ENCODE measurements around the gene CCDC194.
"Not testable (repeated sequence)": the region's sequence is repeated elsewhere in the genome, so short reads cannot be mapped to it uniquely, and the experiment has no call there.

Gene CCDC194

DNA sequence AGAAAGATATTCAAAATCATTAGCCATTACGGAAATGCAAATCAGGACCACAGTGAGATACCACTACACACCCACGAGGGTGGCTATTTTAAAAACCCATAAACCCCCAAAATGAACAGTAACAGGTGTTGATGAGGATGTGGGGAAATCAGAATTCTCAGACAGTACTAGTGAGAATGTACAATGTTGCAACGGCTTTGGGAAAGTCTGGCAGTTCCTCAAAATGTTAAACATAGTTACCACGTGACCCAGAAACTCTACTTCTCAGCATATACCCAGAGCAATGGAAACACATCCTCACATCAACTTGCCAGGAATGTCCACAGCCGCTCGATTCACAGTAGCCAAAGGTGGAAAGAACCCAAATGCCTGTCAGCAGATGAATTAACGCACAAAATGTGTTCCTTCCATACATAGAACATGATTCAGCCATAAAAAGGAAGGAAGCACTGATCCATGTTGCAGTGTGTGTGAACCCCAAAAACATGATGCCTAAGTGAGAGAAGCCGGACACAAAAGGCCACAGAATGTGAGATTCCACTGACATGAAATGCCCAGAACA, 23.9 kb downstream of the CCDC194 start:
- DNase-seq (ENCODE audit: low read depth): no peak

DNA sequence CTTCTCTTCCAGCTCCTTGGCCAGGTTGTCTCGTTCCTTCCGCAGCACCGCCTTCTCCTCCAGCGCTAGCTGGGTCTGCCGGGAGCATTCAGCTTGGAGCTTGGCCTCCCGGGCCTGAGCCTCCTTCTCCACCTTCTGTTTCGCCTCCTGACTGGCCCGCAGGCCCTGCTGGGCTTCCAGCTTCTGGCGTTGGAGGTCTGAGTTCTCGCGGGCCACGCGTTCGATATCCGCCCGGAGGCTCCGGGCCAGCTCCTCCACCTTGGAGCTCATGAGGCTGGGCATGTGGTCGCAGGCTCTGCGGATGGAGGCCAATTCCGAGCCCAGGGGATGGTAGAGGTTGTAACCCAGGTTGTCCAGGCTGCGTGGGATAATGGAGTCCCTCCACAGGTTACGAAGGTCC, 28.6 kb downstream of the CCDC194 start:
- DNase-seq (ENCODE audit: low read depth): no peak

DNA sequence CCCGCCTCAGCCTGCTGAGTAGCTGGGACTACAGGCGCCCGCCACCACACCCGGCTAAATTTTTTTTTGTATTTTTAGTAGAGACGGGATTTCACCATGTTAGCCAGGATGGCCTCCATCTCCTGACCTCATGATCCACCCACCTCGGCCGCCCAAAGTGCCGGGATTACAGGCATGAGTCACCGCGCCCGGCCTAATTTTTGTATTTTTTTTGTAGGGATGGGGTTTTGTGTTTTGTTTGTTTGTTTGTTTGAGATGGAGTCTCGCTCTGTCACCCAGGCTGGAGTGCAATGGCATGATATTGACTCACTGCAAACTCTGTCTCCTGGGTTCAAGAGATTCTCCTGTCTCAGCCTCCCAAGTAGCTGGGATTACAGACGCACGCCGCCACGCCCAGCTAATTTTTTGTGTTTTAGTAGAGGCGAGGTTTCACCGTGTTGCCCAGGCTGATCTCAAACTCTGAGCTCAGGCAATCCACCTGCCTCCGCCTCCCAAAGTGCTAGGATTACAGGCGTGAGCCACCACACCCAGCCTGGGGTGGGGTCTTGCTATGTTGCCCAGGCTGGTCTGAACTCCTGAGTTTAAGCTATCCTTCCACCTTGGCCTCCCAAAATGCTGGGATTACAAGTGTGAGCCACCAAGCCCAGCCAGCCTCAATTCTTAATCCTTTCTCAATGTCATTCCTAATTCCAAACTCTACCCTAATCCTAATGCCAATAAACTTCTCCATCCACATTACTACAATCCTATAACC, 30.0 kb downstream of the CCDC194 start:
- DNase-seq (ENCODE audit: low read depth): not testable (repeated sequence)

DNA sequence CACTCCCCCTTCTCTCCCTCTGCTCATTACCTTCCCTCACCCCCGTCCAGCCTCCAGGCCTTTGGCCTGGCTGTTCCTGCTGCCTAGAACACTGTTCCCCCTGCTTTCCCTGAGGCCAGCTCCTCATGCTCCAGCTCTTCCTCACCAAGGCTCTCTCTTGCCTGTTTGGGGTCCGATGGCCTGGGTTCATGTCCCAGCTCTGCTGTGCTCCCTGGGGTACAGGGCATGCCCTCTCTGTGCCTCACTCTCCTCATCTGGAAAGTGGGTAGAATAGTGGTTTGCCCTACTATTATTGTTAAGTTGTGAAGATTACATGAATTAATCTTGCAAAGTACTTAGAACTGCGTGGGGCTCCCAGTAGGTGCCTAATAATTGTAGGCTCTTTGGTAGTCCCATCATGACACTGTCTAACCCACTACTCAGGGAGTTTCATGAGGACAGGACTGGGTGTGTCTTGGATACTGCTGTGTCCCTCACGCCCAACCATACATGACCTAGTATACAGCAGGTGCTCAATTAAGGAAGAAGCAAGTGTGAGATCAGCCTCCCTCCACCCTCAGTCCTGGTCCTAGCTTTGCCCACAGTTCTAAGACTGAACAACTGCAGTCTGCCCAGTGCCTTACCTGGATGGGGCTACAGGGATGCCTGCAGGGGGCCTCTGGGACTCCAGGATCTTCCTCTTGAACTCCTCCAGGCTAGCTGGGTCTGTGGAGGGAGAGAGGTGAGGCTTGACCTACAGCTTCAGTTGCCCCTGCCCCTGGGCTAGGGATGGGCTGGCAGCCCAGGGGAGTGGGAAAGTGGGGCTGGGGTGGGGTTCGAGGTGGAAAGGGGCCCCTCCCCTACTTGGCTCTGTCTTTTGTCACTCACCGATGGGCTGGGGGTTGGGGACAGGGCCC, 33.8 kb downstream of the CCDC194 start:
- no peak for DNase-seq (ENCODE audit: low read depth)

DNA sequence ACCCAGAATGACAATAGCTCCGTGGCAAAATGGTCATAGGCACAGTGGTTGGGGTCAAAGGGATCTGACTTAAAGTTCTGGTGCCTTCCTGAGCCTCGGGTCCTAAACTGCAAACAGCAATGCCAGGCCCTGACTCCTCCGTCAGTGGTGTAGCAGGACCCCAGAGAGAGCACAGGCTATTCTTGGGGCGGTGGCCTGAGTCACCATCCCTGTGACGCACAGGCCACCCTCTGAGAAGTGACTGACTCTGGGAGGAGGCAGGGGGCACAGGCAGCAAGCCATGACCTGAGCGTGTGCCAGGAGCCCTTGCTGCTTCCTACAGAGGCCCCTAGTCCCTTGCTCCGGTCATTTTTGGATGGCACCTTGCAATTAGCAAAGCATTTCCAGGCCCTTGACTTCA, 35.6 kb downstream of the CCDC194 start:
- DNase-seq (ENCODE audit: low read depth): no peak

DNA sequence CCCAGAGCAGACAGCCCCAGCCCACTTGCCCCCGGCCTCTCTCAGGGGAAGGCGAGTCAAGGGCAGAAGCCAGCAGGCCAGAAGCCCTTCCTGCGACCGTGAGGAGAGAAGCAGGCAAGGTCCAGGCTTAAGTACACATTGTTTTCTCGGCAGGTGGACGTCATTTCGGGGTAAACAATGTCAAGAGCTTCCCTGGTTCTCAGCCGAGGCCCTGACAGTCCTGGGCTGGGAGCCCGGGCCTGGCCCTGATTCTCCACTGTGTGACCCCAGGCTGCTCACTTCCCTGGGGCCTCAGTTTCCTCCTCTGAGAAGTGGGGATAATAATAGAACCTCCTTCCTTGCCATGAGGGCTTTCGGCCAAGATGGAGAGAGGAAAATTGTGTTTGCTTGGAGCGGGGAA, 36.3 kb downstream of the CCDC194 start:
- DNase-seq (ENCODE audit: low read depth): no peak

DNA sequence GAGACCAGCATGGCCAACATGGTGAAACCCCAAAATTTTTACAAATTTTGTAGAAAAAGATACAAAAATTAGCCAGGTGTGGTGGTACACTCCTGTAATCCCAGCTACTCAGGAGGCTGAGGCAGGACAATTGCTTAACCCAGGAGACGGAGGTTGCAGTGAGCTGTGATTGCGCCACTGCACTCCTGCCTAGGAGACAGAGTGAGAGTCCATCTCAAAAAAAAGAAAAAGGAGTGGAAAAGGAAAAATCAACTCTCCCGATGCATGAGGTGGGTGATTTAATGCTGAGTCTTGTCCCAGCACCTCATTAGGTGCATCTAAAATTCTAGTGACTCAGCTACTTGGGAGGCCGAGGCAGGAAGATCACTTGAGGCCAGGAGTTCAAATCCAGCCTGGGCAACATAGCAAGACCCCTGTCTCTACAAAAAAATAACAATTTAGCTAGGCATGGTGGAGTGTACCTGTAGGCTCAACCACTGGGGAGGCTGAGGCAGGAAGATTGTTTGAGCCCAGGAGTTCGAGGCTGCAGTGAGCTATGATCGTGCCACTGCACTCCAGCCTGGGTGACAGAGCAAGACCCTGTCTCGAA, 36.8 kb downstream of the CCDC194 start:
- DNase-seq (ENCODE audit: low read depth): no peak

DNA sequence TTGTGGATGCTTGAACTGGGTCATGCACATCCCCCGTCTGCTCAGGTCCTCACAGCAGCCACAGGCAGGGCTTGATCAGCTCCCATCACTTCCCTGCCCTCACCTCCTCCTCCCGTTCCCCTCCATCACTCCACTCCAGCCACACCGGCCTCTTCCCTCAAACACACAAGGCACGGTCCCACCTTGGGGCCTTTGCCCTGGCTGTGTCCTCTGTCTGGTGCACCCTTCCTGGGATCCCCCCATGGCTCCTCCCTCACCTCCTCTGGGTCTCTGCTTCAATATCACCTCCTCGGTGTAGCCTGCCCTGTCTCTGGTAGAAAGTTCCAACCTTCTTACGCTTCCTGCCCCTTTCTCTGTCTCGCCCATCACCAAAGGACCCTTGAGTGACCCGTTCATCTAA, 40.6 kb downstream of the CCDC194 start:
- DNase-seq (ENCODE audit: low read depth): no peak

DNA sequence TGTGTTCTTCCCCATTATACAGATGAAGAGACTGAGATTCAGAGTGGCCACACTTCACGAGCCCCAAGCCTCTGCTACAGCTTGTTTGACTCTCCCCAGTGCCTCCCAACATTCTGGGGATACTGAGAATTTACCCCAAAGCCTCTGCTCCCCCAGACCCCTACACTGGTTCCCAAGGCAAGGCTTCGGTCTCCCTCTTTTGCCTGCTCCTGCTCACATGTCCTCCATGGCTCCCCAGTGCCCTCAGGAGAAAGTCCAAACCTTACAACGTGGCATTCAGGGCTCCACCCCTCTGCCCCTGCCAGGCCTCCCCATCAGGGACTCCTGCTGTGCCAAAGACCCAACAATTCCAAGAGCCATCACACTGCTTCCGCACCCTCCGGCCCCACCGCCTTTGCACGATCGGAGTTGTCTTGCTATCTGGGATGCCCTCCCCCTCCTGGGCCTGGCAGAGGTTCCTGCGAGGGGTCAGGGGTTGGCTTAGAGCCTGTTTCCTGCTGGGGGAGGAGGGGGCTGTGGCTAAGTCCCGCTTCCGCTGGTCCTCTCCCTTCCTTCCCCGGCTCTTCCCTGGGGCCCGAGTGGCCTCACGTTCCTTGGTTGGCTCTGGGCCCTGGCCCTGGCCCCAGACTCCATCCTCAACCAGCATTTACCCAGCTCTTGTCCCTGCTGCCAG, 41.3 kb downstream of the CCDC194 start:
- DNase-seq (ENCODE audit: low read depth): no peak

DNA sequence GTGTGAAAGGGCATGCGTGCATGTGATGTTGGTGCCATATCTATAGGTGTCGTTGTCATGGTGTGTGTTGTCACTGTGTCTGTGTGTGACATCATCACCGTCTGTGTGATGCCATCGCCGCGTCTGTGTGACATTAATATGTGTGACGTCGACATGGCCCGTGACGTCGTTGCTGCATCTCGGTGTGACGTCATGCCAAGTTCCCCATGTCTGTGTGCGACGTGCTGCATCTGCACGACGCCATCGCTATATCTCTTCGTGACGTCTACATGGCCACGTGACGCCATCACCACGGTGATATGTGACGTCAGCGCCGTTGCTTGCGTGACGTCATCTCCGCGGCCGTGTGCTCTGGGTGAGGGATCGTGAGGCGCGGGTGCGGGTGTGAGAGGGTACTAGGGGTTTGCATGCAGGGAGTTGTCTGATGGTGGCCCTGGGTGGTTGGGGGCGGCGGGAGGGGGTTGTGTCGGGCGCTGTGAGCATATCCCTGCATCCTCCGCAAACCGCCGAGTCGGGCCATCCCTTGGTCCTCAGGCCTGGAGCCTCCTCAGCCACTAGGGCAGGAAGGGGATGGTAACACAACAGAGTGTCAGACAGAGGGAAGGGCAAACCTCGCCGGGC, 42.1 kb downstream of the CCDC194 start:
- DNase-seq (ENCODE audit: low read depth): no peak

DNA sequence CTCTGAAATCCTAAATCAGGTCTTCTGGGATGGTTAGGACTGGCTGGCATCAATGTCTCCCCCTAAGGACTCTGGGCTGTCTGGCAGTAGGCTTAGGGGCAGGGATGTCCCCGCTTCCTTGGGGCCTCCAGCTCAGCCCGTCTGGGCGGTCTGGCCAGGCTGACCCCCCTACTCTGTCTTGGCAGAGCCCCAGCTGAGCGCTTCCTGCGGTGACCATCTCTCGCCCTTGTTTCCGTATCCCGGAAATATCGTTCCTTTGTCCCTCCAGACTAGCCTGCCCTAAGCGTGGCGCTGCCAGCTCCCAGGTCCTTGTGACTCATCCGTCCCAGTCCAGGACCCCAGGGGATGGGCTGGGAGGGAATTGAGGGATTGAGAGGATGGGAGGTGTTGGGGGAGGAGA, 45.3 kb downstream of the CCDC194 start:
- no peak for DNase-seq (ENCODE audit: low read depth)

DNA sequence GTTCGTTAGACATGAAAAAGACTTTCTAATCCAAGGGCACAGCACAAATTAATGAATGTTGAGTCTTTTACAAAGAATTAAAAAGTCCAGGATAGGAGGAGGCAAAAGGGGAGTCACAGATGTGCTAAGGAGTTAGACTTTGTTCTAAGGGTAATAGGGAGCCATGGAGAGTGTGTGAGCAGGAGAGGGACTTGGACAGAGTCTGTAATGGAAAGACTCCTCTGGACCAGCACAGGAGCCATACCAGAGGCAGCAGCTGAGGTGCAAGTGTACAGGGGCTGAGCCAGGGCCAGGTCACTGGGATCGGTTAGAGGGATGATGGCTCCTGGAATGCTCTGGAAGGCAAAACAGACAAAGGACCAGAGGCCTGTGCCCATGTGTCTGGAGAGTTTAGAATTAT, 46.1 kb downstream of the CCDC194 start:
- no peak for DNase-seq (ENCODE audit: low read depth)

DNA sequence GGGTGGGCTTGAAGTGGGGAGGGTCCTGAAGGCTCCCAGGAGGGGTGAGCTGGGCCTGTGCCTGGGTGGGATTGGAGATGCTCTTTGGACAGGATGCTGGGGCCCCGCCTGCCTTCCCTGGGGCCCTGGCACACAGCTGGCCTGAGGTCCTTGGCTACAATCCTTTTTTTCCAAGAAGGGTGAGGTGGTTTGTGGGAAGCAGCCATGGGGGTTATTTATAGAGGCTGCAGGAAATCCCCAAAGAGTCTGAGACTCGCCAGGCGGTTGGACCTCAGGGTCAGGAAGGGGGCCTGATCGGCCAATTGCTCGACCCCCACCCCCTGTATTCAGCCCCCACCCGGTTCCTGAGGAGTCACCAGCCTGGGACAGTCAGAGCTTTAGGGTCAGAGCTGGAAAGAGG, 46.6 kb downstream of the CCDC194 start:
- DNase-seq (ENCODE audit: low read depth): no peak

DNA sequence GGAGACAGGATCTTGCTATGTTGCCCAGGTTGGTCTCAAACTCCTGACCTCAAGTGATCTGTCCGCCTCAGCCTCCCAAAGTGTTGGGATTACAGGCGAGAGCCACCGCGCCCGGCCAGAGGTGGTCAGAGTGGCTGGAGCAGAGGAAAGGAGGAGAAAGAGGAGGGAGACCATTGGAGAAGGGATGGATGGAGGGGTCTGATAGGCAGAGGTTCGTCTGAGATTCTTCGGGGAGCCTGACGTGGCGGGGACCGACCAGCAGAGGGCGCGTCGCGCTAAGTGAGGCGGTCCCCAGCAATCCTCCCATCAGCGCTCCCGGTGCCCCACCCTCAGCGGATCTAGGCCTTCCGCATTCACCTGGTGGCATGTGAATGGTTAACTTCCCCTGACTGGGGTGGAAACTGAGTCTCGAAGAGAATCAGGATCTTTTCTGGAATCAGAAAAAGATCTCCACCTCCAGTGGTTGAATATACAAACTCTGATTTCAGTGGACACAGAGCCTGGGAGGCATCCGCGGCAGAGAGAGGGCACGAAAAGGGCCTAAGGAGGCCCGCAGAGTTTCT, 47.8 kb downstream of the CCDC194 start:
- peak; percentile 61 for DNase-seq (ENCODE audit: low read depth)

DNA sequence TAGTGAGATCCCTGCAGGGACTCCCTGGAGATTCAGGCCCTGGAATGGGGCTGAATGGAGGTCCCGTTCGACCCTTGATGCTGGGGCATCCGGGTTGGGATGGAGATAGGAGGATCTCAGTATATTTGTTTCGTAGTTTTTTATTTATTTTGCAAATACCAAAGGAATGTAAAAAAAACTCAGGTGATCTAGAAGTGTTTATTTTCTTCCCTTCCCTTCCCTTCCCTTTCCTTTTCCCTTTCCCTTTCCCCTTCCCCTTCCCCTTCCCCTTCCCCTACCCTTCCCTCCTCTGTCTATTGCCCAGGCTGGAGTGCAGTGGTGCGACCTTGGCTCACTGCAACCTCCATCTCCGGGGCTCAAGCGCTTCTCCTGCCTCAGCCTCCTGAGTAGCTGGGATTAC, 52.2 kb downstream of the CCDC194 start:
- DNase-seq (ENCODE audit: low read depth): no peak

DNA sequence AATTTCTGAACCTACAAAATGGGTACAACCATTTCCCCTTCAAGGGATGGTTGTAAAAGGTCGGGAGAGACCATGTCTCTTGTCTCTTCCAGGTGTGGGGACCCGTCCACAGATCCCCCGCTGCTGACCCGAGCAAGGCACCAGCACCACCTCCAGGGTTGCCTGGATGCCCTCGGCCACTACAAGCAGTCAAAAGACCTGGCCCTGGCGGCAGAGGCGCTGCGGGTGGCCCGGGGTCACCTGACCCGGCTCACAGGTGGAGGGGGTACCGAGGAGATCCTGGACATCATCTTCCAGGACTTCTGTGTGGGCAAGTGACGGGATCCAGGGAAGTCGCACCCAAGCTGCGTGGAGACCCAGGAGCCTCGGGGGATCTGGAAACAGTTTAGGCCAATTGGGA, 52.6 kb downstream of the CCDC194 start:
- DNase-seq (ENCODE audit: low read depth): no peak

DNA sequence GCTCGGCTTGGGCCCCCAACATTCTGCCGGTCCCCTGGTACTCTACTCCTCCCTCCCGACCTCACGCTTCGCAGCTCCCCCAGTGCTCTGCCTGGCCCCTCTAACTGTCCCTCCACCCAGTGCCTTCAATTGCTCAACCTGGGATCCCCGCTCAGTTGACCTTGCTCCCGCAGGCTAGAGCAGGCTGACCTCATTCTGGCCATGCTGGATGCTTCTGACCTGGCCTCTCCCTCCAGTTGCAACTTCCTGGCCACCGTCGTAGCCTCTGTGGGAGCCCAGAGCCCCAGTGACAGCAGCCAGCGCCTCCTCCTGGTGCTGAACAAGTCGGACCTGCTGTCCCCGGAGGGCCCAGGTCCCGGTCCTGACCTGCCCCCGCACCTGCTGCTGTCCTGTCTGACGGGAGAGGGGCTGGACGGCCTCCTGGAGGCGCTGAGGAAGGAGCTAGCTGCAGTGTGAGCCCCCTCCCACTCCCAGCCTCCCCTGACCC, 53.1 kb downstream of the CCDC194 start:
- DNase-seq (ENCODE audit: low read depth): no peak

Data from stimulated activated CD8-positive, alpha-beta memory T cell treated with anti-CD3 and anti-CD28 coated beads, Interleukin-12 subunit alpha, Interleukin-12 subunit beta, amount 100 ng/mL, for 1 hour (primary cell).